Body of pancreas (tissue), 4 donors: Measurements from ENCODE around the gene AJAP1. TPM values are rescaled to one million over a fixed set of nuclear protein-coding genes. Genes with fewer than 3 reads are reported as not detected.

Source experiments
- ATAC-seq: fragments of 150-250 bp; one replicate; pipeline ENCODE4 v1.9.1; 2016
- DNase-seq, 4 donors: peaks; one replicate each; pipeline ENCODE4 v3.0.0-alpha.2; 2019
- H3K27ac ChIP-seq, 4 donors: fragments of 200-600 bp; sonication (generic); 1 replicate in 3 of 4; 2 replicates in 1 of 4; pipeline versions ENCODE4 v1.5.1 to v1.6.1; 2016 to 2019; ENCODE audit warnings: mild to moderate bottlenecking in 1 of 4, mixed read lengths in 1 of 4, moderate library complexity in 1 of 4
- H3K27me3 ChIP-seq, 2 donors: fragments of 200-600 bp; sonication (generic); one replicate each; pipeline ENCODE4 v1.6.0; 2016; ENCODE audit warnings: mild to moderate bottlenecking in 1 of 2
- H3K36me3 ChIP-seq, 2 donors: fragments of 200-600 bp; sonication (generic); replicated peaks in 1 of 2; 2 replicates each; pipeline ENCODE4 v1.5.1; 2016; ENCODE audit warnings: low read depth in 2 of 2; ENCODE audit not compliant: insufficient read depth in 1 of 2
- H3K4me1 ChIP-seq: fragments of 200-600 bp; sonication (generic); one replicate; pipeline ENCODE4 v1.6.0; 2016
- H3K4me3 ChIP-seq, 2 donors: fragments of 200-600 bp; sonication (generic); 1 replicate in 1 of 2; 2 replicates in 1 of 2; pipeline ENCODE4 v1.5.1; 2016 to 2019
- H3K9me3 ChIP-seq, 3 donors: fragments of 200-600 bp; sonication (generic); 1 replicate in 2 of 3; 2 replicates in 1 of 3; pipeline ENCODE4 v1.5.1; 2016
- CTCF ChIP-seq, 7 experiments: fragments of 450-650 bp in 4 of 7; fragments of 200-600 bp in 3 of 7; sonication (generic) in 3 of 7; IDR thresholded peaks; one replicate each; pipeline ENCODE4 v1.5.1; 2016 to 2019; ENCODE audit warnings: antibody characterized with exemption in 7 of 7
- POLR2A ChIP-seq, 3 donors: fragments of 450-650 bp; IDR thresholded peaks; one replicate each; pipeline ENCODE4 v1.6.1; 2016; ENCODE audit warnings: antibody characterized with exemption in 3 of 3, mild to moderate bottlenecking in 2 of 3
- WGBS, 2 donors: methylation state at CpG; one replicate each; pipeline ENCODE4 v1.1.5; 2017; 5-methylcytosine and 5-hydroxymethylcytosine counted together
- intact Hi-C: fragments of 100-400 bp; cut with DNase I; formaldehyde crosslinking; loops from one replicate; pipeline ENCODE4 v1.15.1; 2023
- total RNA-seq, 2 donors: library from RNA; depleted of rRNA; stranded (reverse); fragments of >200 nt; gene quantifications; one replicate each; pipeline ENCODE4 v1.1.0, GENCODE V29; 2016

Gene AJAP1
- total RNA-seq, 2 donors from 2014 or later, result 0.66 to 2.9 TPM

GRCh38 chr1:4716406-4716805, 62.0 kb downstream of the AJAP1 start:
- H3K27ac ChIP-seq, result no peak overlapping the region
- DNase-seq (no peak), ATAC-seq (no peak)
- H3K27me3 ChIP-seq, result no peaks in the 10 kb centered on the region
- no peaks in the 10 kb centered on the region for H3K9me3 ChIP-seq
- intact Hi-C loops, result no loop called here
- H3K4me3 ChIP-seq, result no peak overlapping the region
- H3K36me3 ChIP-seq, result no peaks in the 10 kb centered on the region
- TF ChIP-seq POLR2A (IDR thresholded peaks at IDR 0.05) (no peak), CTCF (IDR thresholded peaks at IDR 0.05) (no peak)
- peaks cover 2% of the 10 kb centered on the region for H3K4me1 ChIP-seq

GRCh38 chr1:4718071-4718470, 63.7 kb downstream of the AJAP1 start:
- Histone ChIP-seq H3K27me3 (no peaks in the 10 kb centered on the region), H3K9me3 (no peaks in the 10 kb centered on the region), H3K36me3 (no peaks in the 10 kb centered on the region), H3K4me3 (no peak overlapping the region), H3K27ac (no peak overlapping the region), H3K4me1 (no peaks in the 10 kb centered on the region)
- no peak for ATAC-seq
- DNase-seq, result no peak
- intact Hi-C loops, result no loop called here
- 58 to 64% methylated on average over 5 of the region's 5 CpGs for WGBS, 2 donors
- TF ChIP-seq CTCF (IDR thresholded peaks at IDR 0.05) (no peak), POLR2A (IDR thresholded peaks at IDR 0.05) (no peak)

- no peaks in the 10 kb centered on the region for H3K36me3 ChIP-seq
- no peaks in the 10 kb centered on the region for H3K9me3 ChIP-seq
- no peak for ATAC-seq
- 51 to 66% methylated on average over 10 of the region's 10 CpGs for WGBS, 2 donors
- intact Hi-C loops, result no loop called here
- no peaks in the 10 kb centered on the region for H3K4me1 ChIP-seq
- H3K4me3 ChIP-seq, result no peak overlapping the region
- TF ChIP-seq CTCF (IDR thresholded peaks at IDR 0.05) (no peak), POLR2A (IDR thresholded peaks at IDR 0.05) (no peak)
- no peak overlapping the region for H3K27ac ChIP-seq
- no peaks in the 10 kb centered on the region for H3K27me3 ChIP-seq
- peak in 1 of 4 donors; percentile 11 for DNase-seq
These were observed 68.7 kb downstream of the AJAP1 start for GRCh38 chr1:4723106-4723505.

GRCh38 chr1:4724001-4724400, 69.6 kb downstream of the AJAP1 start:
- no peak overlapping the region for H3K4me3 ChIP-seq
- ATAC-seq (no peak), DNase-seq (no peak)
- H3K27ac ChIP-seq, result no peak overlapping the region
- whole genome bisulfite sequencing, 2 donors, result 85 to 90% methylated on average over 12 of the region's 12 CpGs
- no peaks in the 10 kb centered on the region for H3K36me3 ChIP-seq
- TF ChIP-seq POLR2A (IDR thresholded peaks at IDR 0.05), result no peak
- TF ChIP-seq CTCF (IDR thresholded peaks at IDR 0.05), result no peak
- intact Hi-C loops, result no loop called here
- H3K4me1 ChIP-seq, result no peaks in the 10 kb centered on the region
- no peaks in the 10 kb centered on the region for H3K27me3 ChIP-seq
- H3K9me3 ChIP-seq, result no peaks in the 10 kb centered on the region

GRCh38 chr1:4724695-4725250, 70.4 kb downstream of the AJAP1 start:
- Histone ChIP-seq H3K9me3 (no peaks in the 10 kb centered on the region), H3K36me3 (no peaks in the 10 kb centered on the region), H3K4me1 (no peaks in the 10 kb centered on the region), H3K27me3 (no peaks in the 10 kb centered on the region), H3K4me3 (no peak overlapping the region), H3K27ac (no peak overlapping the region)
- no peak for ATAC-seq
- intact Hi-C loops, result no loop called here
- DNase-seq, result no peak
- WGBS, 2 donors, result 64 to 68% methylated on average over 5 to 8 of the region's 8 CpGs
- TF ChIP-seq CTCF (IDR thresholded peaks at IDR 0.05), result no peak
- no peak for TF ChIP-seq POLR2A (IDR thresholded peaks at IDR 0.05)
